ENCODE results near the gene LZTR1. TPM values are rescaled to one million over a fixed set of nuclear protein-coding genes. Genes with fewer than 3 reads are reported as not detected.

Gene LZTR1
- total RNA-seq, 4 donors from 2014 or later, result 40.2 to 90.5 (median 59.3) TPM

- no peaks in the 10 kb centered on the region for H3K36me3 ChIP-seq
- TF ChIP-seq POLR2A (IDR thresholded peaks at IDR 0.05), result no peak
- H3K27ac ChIP-seq, result no peak overlapping the region
- 87% methylated on average over 13 of the region's 13 CpGs; no CpG with 5 or more reads in 1 of the 2 donors for WGBS, 2 donors (ENCODE audit: low coverage in 1 of 2)
- no peaks in the 10 kb centered on the region for H3K9me3 ChIP-seq
- intact Hi-C loops (cut with DNase I; ENCODE audit: low total_unique reads), result loop anchor here (10.0 kb wide), 1 partner anchor 46 kb away; no protein-coding TSS in a partner anchor
- H3K4me3 ChIP-seq, result no peak overlapping the region
- no peak for DNase-seq
- in situ Hi-C loops (cut with MboI; ENCODE audit: low pct_ligation_motif_present in 1 of 4, low pct_unique_long_range_greater_than_20kb in 1 of 4, low sequenced_read_pairs in 3 of 4), result no loop called here
- peaks cover 25% of the 10 kb centered on the region for H3K27me3 ChIP-seq
- H3K4me1 ChIP-seq, result peaks cover 7 to 9% (median 7%) of the 10 kb centered on the region in 4 donors
Observed at GRCh38 chr22:21028277-21029251, 46.5 kb downstream of the LZTR1 start.

GRCh38 chr22:21029486-21030025 lies 47.5 kb downstream of the LZTR1 start:
- TF ChIP-seq POLR2AphosphoS5 (IDR thresholded peaks at IDR 0.05), result no peak
- TF ChIP-seq EP300 (IDR thresholded peaks at IDR 0.05; ENCODE audit: low read depth), result no peak
- no peak for TF ChIP-seq POLR2A (IDR thresholded peaks at IDR 0.05)
- no peak for TF ChIP-seq CTCF (IDR thresholded peaks at IDR 0.05)
- intact Hi-C loops (cut with DNase I; ENCODE audit: low total_unique reads) (loop anchor here (10.0 kb wide), 1 partner anchor 45 kb away; no protein-coding TSS in a partner anchor), in situ Hi-C loops (cut with MboI; ENCODE audit: low pct_ligation_motif_present in 1 of 4, low pct_unique_long_range_greater_than_20kb in 1 of 4, low sequenced_read_pairs in 3 of 4) (no loop called here)
- Histone ChIP-seq H3K4me3 (no peak overlapping the region), H3K4me1 (peaks cover 7 to 9% (median 7%) of the 10 kb centered on the region in 4 donors), H3K27me3 (peaks cover 25% of the 10 kb centered on the region), H3K36me3 (no peaks in the 10 kb centered on the region), H3K27ac (no peak overlapping the region), H3K9me3 (no peaks in the 10 kb centered on the region)
- DNase-seq, result no peak
- 33 to 77% methylated on average over 3 to 12 of the region's 12 CpGs for WGBS, 2 donors (ENCODE audit: low coverage in 1 of 2)

GRCh38 chr22:21030032-21030431 lies 47.9 kb downstream of the LZTR1 start:
- TF ChIP-seq EP300 (IDR thresholded peaks at IDR 0.05; ENCODE audit: low read depth) (no peak), POLR2A (IDR thresholded peaks at IDR 0.05) (no peak), CTCF (IDR thresholded peaks at IDR 0.05) (no peak), POLR2AphosphoS5 (IDR thresholded peaks at IDR 0.05) (no peak)
- 84% methylated on average over 11 to 15 of the region's 15 CpGs for WGBS, 2 donors (ENCODE audit: low coverage in 1 of 2)

GRCh38 chr22:21030621-21031544 lies 48.8 kb downstream of the LZTR1 start:
- no peaks in the 10 kb centered on the region for H3K36me3 ChIP-seq
- no peak for TF ChIP-seq POLR2AphosphoS5 (IDR thresholded peaks at IDR 0.05)
- TF ChIP-seq CTCF (IDR thresholded peaks at IDR 0.05), result no peak
- TF ChIP-seq POLR2A (IDR thresholded peaks at IDR 0.05), result no peak
- no peak for TF ChIP-seq EP300 (IDR thresholded peaks at IDR 0.05; ENCODE audit: low read depth)
- DNase-seq, result no peak
- intact Hi-C loops (cut with DNase I; ENCODE audit: low total_unique reads) (no loop called here), in situ Hi-C loops (cut with MboI; ENCODE audit: low pct_ligation_motif_present in 1 of 4, low pct_unique_long_range_greater_than_20kb in 1 of 4, low sequenced_read_pairs in 3 of 4) (no loop called here)
- WGBS, 2 donors (ENCODE audit: low coverage in 1 of 2), result 84 to 93% methylated on average over 2 to 40 of the region's 40 CpGs
- no peaks in the 10 kb centered on the region for H3K9me3 ChIP-seq
- H3K27ac ChIP-seq, result no peak overlapping the region
- H3K4me1 ChIP-seq, result peaks cover 7 to 9% (median 7%) of the 10 kb centered on the region in 4 donors
- peaks cover 25% of the 10 kb centered on the region for H3K27me3 ChIP-seq
- H3K4me3 ChIP-seq, result no peak overlapping the region

More at GRCh38 chr22:21030032-21030431, 47.9 kb downstream of the LZTR1 start:
- Histone ChIP-seq H3K9me3 (no peaks in the 10 kb centered on the region), H3K27ac (no peak overlapping the region), H3K4me3 (no peak overlapping the region), H3K36me3 (no peaks in the 10 kb centered on the region), H3K27me3 (peaks cover 25% of the 10 kb centered on the region), H3K4me1 (peaks cover 7 to 9% (median 7%) of the 10 kb centered on the region in 4 donors)
- no peak for DNase-seq
- in situ Hi-C loops (cut with MboI; ENCODE audit: low pct_ligation_motif_present in 1 of 4, low pct_unique_long_range_greater_than_20kb in 1 of 4, low sequenced_read_pairs in 3 of 4) (no loop called here), intact Hi-C loops (cut with DNase I; ENCODE audit: low total_unique reads) (no loop called here)

All from transverse colon (tissue), 4 donors.